ENCODE data around the gene PPFIA1. TPM values are rescaled to one million over a fixed set of nuclear protein-coding genes. Genes with fewer than 3 reads are reported as not detected.

PPFIA1 gene
- total RNA-seq, 1 donor from 2014 or later, result 45.3 TPM

DNA sequence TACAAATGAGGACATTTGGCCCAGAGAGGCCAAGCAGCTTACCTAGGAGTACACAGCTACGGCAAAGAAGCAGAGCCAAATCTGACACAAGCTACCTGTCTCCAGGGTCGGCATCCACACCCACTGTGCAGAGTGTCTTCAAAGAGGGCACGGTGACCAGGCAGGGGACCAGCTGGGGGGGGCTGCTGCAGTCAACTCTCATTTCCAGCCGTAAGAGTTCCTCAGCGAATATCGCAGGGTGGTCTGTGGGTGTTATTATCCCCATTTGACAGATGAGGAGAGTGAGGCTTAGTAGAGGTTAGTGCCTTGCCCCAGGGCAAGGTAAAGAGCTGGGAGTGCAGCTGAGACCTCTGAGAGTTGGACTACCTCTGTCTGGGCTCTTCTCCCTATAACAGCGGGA is 7.1 kb upstream of the PPFIA1 start:
- DNase-seq, result no peak
- Histone ChIP-seq H3K4me1 (no peaks in the 10 kb centered on the region), H3K4me3 (no peak overlapping the region), H3K27ac (replicated peaks) (no peak overlapping the region), H3K27me3 (ENCODE audit: low read depth) (peaks cover 4% of the 10 kb centered on the region), H3K36me3 (no peaks in the 10 kb centered on the region), H3K9me3 (replicated peaks) (no peaks in the 10 kb centered on the region)
- TF ChIP-seq, protein P1, sequence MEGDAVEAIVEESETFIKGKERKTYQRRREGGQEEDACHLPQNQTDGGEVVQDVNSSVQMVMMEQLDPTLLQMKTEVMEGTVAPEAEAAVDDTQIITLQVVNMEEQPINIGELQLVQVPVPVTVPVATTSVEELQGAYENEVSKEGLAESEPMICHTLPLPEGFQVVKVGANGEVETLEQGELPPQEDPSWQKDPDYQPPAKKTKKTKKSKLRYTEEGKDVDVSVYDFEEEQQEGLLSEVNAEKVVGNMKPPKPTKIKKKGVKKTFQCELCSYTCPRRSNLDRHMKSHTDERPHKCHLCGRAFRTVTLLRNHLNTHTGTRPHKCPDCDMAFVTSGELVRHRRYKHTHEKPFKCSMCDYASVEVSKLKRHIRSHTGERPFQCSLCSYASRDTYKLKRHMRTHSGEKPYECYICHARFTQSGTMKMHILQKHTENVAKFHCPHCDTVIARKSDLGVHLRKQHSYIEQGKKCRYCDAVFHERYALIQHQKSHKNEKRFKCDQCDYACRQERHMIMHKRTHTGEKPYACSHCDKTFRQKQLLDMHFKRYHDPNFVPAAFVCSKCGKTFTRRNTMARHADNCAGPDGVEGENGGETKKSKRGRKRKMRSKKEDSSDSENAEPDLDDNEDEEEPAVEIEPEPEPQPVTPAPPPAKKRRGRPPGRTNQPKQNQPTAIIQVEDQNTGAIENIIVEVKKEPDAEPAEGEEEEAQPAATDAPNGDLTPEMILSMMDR (IDR thresholded peaks at IDR 0.05; ENCODE audit: borderline replicate concordance), result no peak
- intact Hi-C loops (cut with micrococcal nuclease), result no loop called here

DNA sequence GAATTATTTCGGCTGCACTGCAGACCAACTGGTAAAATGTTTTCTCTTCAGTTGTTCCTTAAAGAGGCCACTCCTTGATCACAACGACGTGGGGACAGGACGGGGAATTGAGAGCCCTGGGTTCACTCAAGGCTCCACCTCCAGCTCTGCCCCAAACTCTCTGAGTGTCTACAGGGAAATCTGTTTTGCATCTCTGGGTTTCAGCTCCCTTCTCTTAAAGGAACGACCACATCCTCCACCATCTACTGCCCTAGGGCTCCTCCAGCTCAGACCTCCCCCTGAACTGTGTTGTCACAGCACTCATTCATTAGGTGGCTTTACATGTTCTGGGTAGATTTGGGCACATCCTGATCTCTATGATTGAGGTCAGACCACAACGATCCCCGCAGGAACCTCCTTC is 5.1 kb upstream of the PPFIA1 start:
- peaks cover 4% of the 10 kb centered on the region for H3K27me3 ChIP-seq (ENCODE audit: low read depth)
- TF ChIP-seq, protein P1 (IDR thresholded peaks at IDR 0.05; ENCODE audit: borderline replicate concordance), result no peak
- no peak overlapping the region for H3K4me3 ChIP-seq
- no peak overlapping the region for H3K27ac ChIP-seq (replicated peaks)
- no peaks in the 10 kb centered on the region for H3K36me3 ChIP-seq
- intact Hi-C loops (cut with micrococcal nuclease), result no loop called here
- DNase-seq, result no peak
- H3K9me3 ChIP-seq (replicated peaks), result no peaks in the 10 kb centered on the region
- peaks cover 8% of the 10 kb centered on the region for H3K4me1 ChIP-seq

DNA sequence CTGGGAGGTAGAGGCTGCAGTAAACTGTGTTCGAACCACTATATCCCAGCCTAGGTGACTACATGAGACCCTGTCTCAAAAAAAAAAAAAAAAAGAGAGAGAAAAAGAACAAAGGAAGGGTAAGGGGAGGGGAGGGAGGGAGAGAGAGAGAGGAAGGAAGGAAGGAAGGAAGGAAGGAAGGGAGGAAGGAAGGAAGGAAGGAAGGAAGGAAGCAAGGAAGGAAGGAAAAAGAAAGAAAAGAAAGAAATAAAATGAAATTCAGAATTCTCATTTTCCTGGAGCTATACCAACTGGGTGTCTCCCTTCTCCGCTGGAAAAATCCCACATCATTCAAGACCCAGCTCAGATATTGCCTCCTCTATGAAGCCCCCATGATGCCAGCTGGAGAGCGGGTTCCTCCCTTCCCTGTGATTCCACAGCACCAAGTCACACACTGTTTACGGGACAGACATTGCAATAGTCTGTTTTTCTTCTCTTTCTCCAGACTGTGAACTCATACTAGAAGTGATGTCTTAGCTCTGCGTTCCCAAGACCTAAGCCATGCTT is 3.0 kb upstream of the PPFIA1 start:
- no peak overlapping the region for H3K4me3 ChIP-seq
- no peak overlapping the region for H3K27ac ChIP-seq (replicated peaks)
- no peaks in the 10 kb centered on the region for H3K9me3 ChIP-seq (replicated peaks)
- TF ChIP-seq, protein P1 (IDR thresholded peaks at IDR 0.05; ENCODE audit: borderline replicate concordance), result no peak
- intact Hi-C loops (cut with micrococcal nuclease), result no loop called here
- peaks cover 4% of the 10 kb centered on the region for H3K27me3 ChIP-seq (ENCODE audit: low read depth)
- H3K4me1 ChIP-seq, result peaks cover 27% of the 10 kb centered on the region
- no peak for DNase-seq
- no peaks in the 10 kb centered on the region for H3K36me3 ChIP-seq

DNA sequence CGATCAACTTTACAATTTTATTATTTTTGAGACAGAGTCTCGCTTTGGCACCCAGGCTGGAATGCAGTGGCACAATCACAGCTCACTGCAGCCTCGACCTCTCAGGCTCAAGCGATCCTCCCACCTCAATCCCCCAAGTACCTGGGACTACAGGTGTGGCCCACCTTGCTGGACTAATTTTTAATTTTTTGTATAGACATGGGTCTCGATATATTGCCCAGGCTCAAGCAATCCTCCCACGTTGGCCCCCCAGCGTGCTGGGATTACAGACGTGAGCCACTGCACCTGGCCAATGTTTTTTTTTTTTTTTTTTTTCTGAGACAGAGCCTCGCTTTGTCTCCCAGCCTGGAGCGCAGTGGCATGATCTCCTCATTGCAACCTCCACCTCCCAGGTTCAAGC is 2.0 kb upstream of the PPFIA1 start:
- no peaks in the 10 kb centered on the region for H3K9me3 ChIP-seq (replicated peaks)
- intact Hi-C loops (cut with micrococcal nuclease), result no loop called here
- H3K27ac ChIP-seq (replicated peaks), result no peak overlapping the region
- H3K4me3 ChIP-seq, result no peak overlapping the region
- DNase-seq, result no peak
- TF ChIP-seq, protein P1 (IDR thresholded peaks at IDR 0.05; ENCODE audit: borderline replicate concordance), result no peak
- H3K27me3 ChIP-seq (ENCODE audit: low read depth), result peaks cover 4% of the 10 kb centered on the region
- H3K4me1 ChIP-seq, result peaks cover 37% of the 10 kb centered on the region
- H3K36me3 ChIP-seq, result peaks cover 9% of the 10 kb centered on the region

DNA sequence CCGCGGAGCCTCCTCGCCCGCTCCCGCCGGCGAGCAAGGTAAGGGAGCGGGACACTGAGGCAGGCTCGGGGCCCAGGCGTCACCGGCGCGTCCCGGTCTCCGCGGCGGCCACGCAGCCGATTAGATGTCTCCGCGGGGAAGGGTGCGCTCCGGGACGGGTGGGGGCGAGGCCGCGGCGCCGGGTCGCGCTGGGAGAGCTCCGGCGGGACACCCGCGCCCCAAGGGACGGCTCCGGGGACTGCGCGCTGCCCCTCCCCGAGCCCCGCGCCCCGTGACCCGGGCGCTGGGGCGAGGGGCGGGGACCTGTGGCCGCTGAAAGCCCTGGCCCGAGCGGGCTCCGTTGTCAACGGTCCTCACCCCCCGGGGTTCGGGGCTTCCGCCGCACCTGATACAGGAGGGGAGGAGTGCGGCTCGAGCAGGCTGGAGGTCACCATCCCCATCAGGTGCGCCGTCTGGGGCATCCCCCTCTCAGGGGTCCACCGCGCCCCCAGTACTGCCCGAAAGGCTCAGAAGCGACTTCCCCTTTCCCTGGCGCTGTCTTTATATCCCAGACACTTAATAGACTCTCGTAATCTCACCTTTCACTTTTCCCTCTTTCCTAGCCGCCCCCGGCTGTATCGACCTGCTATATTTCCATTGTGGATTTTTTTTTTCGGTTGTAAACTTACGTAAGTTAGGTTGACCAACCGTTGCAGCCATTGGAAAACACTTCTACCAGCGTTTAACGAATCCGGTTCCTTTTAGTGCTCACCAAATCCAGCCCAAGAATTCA is 573 bp downstream of the PPFIA1 start:
- Histone ChIP-seq H3K36me3 (peaks cover 30% of the 10 kb centered on the region), H3K4me3 (peak overlapping the region; percentile 97), H3K27ac (replicated peaks) (peak overlapping the region; percentile 93), H3K4me1 (peaks cover 52% of the 10 kb centered on the region), H3K9me3 (replicated peaks) (no peaks in the 10 kb centered on the region), H3K27me3 (ENCODE audit: low read depth) (peaks cover 4% of the 10 kb centered on the region)
- TF ChIP-seq, protein P1 (IDR thresholded peaks at IDR 0.05; ENCODE audit: borderline replicate concordance), result peak; percentile 27
- intact Hi-C loops (cut with micrococcal nuclease), result no loop called here
- peak; percentile 28 for DNase-seq
